CMK (cell line): ENCODE results near the gene KCNQ2.
A peak's percentile ranks its signal among the peaks of the same experiment; 100 is the strongest.

Experiments used
- DNase-seq: peaks from one replicate; pipeline ENCODE4 v3.0.0-alpha.2; 2010; ENCODE audit warnings: low read depth

KCNQ2 gene

GRCh38 chr20:63471981-63472831, at the start of gene KCNQ2:
Gene KCNQ2 (minus strand): TSS chr20:63472655. CDS start chr20:63472463, 192 bp downstream.
- no peak for DNase-seq

GRCh38 chr20:63521602-63522001, 49.1 kb upstream of the KCNQ2 start:
- no peak for DNase-seq

- DNase-seq, result peak; percentile 50
Observed at GRCh38 chr20:63520934-63521601, 48.6 kb upstream of the KCNQ2 start.

GRCh38 chr20:63520504-63520933, 48.1 kb upstream of the KCNQ2 start, which contains the start of gene PPDPF:
Gene PPDPF (plus strand): TSS chr20:63520765. CDS start chr20:63521309, 544 bp downstream.
- DNase-seq, result peak; percentile 68

- peak; percentile 52 for DNase-seq
Observed at GRCh38 chr20:63519668-63520503, 47.4 kb upstream of the KCNQ2 start.

GRCh38 chr20:63518946-63519667, 46.7 kb upstream of the KCNQ2 start:
- no peak for DNase-seq

- no peak for DNase-seq
Observed at GRCh38 chr20:63518351-63518861, 46.0 kb upstream of the KCNQ2 start.

GRCh38 chr20:63517376-63518309, 45.2 kb upstream of the KCNQ2 start:
- no peak for DNase-seq

GRCh38 chr20:63514520-63514919, 42.1 kb upstream of the KCNQ2 start:
- peak; percentile 71 for DNase-seq

GRCh38 chr20:63513207-63513606, 40.8 kb upstream of the KCNQ2 start:
- no peak for DNase-seq

GRCh38 chr20:63509088-63509564, 36.7 kb upstream of the KCNQ2 start:
- DNase-seq, result no peak

GRCh38 chr20:63508072-63508768, 35.8 kb upstream of the KCNQ2 start:
- no peak for DNase-seq

GRCh38 chr20:63507083-63507743, 34.8 kb upstream of the KCNQ2 start:
- no peak for DNase-seq

GRCh38 chr20:63505723-63506122, 33.3 kb upstream of the KCNQ2 start:
- DNase-seq, result no peak

GRCh38 chr20:63505281-63505680, 32.8 kb upstream of the KCNQ2 start:
- no peak for DNase-seq

- no peak for DNase-seq
Observed at GRCh38 chr20:63504642-63505041, 32.2 kb upstream of the KCNQ2 start.

- DNase-seq, result no peak
Observed at GRCh38 chr20:63503524-63503923, 31.1 kb upstream of the KCNQ2 start.

- no peak for DNase-seq
Observed at GRCh38 chr20:63502671-63503172, 30.3 kb upstream of the KCNQ2 start.
